Suppressor macrophage treated with lipopolysaccharide for 4 hours (primary cell): Measurements from ENCODE around the gene DRP2.
"Not testable (repeated sequence)": the region's sequence is repeated elsewhere in the genome, so short reads cannot be mapped to it uniquely, and the experiment has no call there.

Source experiments
- DNase-seq: peaks from one replicate; pipeline ENCODE4 v3.0.0-alpha.2; 2020

The DRP2 gene

GRCh38 chrX:101219116-101219863 lies at the start of gene DRP2:
DRP2 (plus strand) TSS chrX:101219786; CDS start chrX:101231648, 11,862 bp downstream.
- DNase-seq, result no peak

DNA sequence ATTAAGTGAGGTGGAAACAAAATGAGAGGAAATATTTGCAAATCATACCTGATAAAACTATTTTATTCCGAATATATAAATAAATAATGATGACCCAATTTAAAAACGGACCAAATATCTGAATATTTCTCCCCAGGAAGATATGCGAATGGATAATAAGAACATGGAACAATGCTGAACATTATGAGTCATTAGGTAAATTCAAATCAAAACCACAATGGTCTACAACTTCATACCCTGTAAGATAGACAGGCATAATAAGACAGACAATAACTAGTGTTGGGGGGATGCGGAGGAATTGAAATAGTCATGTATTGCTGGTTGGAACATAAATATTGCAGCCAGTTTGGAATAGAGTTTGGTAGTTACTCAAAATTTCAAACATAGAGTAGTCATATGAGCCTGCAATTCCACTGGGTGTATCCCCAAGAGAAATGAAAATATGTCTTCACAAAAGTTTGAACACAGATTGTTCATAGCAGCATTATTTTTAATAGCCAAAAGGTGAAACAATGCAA lies 47.6 kb upstream of the DRP2 start:
- DNase-seq, result no peak

GRCh38 chrX:101176439-101176838 lies 43.1 kb upstream of the DRP2 start:
- no peak for DNase-seq

DNA sequence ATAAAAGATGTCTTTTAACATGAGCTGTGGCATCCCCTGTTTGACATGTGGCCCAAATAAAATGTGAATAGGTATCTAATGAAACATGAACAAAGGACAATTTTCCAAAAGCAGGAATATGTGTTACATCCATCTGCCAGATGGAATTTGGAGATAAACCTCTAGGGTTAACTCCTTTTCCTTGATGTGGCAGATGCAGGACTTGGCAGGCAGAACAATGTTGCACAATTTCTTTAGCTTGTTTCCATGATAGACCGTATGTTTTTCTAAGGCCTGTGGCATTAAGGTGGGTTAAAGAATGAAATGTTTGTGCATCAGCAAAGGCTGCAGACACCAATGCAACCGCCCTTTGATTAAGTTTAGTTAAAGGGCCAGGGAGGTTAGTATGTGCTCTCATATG lies 34.7 kb upstream of the DRP2 start:
- not testable (repeated sequence) for DNase-seq

GRCh38 chrX:101187961-101188360 lies 31.6 kb upstream of the DRP2 start:
- not testable (repeated sequence) for DNase-seq

GRCh38 chrX:101190736-101191135 lies 28.9 kb upstream of the DRP2 start:
- DNase-seq, result no peak

GRCh38 chrX:101191217-101191750 lies 28.3 kb upstream of the DRP2 start:
- DNase-seq, result no peak

DNA sequence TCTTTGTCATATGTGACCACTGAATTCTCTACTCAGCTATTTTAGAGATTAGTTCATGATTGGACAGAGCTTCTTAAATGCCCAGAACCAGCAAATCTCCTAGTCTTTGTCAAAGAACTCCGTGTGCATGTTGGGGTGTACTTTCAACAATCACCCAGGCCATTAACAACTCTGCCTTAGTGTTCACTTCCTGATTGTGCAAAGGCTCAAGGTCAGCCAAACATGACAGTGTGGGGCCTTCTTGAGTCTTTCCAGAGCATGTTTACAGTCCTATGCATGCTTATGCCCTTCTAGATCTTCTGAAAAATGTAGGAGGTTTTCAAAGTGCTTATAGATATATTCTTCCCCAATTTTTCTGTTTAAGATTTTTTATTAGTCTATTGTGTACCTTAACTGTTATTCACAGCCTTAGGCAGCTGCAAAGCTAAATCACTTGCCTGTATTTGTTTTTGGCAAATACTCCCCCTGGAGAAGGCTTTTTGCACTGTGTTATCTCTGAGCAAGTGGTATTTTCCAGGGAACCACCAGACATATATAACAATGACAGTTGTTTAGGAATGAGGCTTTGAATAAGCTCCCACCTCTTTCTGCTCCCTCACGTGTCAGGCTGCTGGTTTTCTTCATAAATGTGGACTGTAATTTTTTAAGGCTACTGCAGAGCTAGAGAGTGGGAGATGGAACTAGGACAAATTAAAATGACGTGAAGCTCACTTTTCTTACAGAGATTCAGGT lies 24.0 kb upstream of the DRP2 start:
- no peak for DNase-seq

GRCh38 chrX:101203761-101204351 lies 15.7 kb upstream of the DRP2 start:
- DNase-seq, result no peak

GRCh38 chrX:101206471-101206870 lies 13.1 kb upstream of the DRP2 start:
- DNase-seq, result peak; percentile 21

GRCh38 chrX:101208152-101208905 lies 11.3 kb upstream of the DRP2 start:
- no peak for DNase-seq

- DNase-seq, result no peak
These were observed 9.0 kb upstream of the DRP2 start for GRCh38 chrX:101210630-101211029.

- no peak for DNase-seq
These were observed 1.9 kb upstream of the DRP2 start for GRCh38 chrX:101217689-101218088.

DNA sequence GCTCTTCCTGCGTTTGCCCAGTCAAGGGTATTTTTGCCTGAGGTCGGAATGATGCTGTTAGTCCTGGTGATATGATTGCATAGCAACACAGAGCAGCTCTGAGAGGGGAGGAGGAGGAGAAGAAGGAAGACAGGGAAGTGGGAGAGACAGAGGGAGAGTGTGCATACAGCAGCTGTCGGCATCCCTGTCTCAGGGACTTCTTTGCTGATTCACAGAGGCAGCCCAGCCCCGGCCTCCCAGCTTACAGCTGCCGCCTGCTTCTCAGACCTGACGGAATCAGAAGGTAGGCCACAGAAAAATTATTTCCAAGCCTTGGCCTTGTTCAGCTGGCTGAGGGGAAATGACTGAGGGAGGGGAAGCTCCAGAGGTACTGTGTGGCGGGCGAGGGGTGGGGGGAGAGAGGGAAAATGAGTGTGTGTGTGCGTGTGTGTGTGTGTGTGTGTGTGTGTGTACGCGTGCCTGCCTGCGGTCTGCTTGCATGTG lies 319 bp downstream of the DRP2 start:
- no peak for DNase-seq

DNA sequence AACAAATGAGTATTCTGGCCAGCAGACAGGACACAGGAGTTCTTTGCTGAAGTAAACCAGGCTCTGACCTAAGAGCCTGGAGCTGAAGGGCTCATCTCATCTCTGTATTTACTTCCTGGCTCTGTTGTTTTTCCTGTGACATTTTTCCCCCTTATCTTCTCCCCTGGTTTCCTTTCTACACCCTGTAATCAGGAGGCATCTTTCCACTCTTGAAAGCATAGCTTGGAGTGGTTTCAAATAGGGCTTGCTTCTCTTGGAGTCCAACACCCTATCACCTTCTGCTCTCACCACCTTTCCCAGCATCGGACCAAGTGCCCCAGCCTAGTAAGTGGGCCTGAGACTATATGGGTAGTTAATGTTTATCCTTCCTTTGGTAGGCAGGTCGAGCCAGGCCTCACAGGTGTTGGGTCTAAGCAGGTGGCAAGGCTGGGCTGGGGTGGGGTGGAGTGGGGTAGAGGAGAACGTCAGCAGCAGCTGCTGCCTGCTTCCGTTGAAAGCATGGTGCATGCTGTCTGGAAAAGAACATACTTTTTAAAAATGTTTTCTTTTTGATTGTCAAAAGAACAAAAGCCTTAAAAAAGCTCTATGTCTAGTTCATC lies 1.2 kb downstream of the DRP2 start:
- DNase-seq, result no peak

- DNase-seq, result no peak
These were observed 3.6 kb downstream of the DRP2 start for GRCh38 chrX:101223226-101223625.

DNA sequence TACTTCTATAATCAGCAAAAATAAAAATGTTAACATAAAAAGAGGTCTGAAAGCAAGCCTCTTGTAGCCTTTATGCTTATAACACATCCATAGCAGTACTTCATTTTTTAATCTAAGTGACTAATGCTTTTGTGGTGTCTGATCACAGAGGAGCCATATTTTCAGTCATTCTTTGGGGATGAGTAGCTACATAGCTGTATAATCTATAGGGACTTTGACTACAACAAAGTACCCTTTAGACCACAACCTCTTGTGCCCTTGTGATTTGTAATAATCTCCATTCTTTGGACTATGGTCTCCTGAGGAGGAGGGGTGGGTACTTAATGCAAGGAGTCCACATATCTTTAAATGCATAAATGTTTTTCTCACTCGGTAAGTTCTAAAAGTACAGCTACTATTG lies 9.6 kb downstream of the DRP2 start:
- DNase-seq, result no peak

GRCh38 chrX:101230636-101231035 lies 11.1 kb downstream of the DRP2 start:
- no peak for DNase-seq

DNA sequence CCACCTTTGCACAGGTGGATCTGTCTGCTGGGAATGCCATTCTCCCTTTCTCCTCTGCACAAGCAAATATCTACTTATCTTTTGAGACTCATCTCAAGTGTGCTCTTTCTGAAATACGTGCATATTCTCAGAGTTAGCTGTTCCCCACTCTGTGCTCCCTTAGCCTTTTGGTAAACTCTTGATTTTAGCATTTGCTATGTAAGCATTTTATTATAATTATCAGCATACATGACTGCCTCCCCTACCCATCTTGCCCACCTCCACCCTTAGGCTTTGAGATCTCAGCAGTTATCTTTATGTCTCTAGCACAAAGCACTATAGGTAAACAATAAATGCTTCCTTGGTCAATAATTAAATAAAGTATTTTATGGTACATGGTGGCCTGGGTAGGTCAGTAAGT lies 11.5 kb downstream of the DRP2 start:
- DNase-seq, result no peak

- no peak for DNase-seq
These were observed 12.7 kb downstream of the DRP2 start for GRCh38 chrX:101232316-101232715.

DNA sequence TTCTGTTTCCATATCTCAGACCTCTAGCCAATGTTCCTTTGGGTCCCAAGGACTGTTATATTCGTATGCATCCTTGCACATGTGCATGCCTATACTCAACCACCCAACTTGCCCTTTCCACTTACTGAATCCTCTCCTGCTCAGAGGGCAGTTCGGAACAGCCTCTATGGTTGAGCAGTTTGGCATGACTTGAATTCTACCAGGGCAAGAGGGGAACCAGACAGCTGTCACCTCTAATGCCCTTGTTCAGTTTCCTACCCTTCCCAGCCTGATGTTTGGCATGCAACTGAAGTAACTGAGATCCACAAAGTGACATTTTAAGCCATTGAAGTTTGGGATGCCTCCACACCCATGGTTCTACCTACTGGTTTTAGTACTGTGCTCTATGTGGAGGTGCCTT lies 17.5 kb downstream of the DRP2 start:
- no peak for DNase-seq

DNA sequence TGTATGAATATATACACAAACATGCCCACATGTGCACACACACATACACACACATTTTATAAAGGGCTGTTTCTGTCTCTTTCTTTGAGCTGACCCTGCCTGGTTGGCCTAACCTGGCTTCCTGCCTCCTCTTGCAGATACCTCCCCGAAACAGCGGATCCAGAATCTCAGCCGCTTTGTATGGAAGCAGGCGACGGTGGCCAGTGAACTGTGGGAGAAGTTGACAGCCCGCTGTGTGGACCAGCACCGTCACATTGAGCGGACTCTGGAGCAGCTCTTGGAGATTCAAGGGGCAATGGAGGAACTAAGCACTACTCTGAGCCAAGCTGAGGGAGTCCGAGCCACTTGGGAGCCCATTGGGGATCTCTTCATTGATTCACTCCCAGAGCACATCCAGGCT lies 21.9 kb downstream of the DRP2 start:
- no peak for DNase-seq
